ENCODE data around the gene NUMB.

NUMB gene

DNA sequence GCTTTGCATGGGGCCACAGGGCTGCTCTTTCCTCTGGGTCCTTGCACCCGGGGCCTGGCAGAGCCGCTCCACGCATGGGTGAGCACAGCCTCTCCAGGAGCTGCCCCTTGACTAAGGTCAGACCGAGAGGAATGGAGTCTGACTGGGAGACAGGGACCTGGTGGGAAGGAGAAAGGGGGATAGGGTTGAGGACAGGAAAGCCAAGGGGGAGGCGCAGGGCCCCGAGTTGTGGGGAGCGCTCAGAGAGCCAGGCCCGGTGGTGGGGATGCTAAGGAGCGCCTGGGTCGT, 205.1 kb downstream of the NUMB start:
- Histone ChIP-seq H3K36me3 (ENCODE audit: insufficient read depth, low read length) (no peaks in the 10 kb centered on the region), H2AFZ (ENCODE audit: low read length, unreplicated experiment) (no peak overlapping the region), H3K27me3 (ENCODE audit: insufficient read depth, low read length) (no peaks in the 10 kb centered on the region), H3K4me1 (ENCODE audit: control insufficient read depth, insufficient read depth, low read length, unreplicated experiment) (peaks cover 9% of the 10 kb centered on the region), H3K4me3 (ENCODE audit: low read depth, low read length) (no peak overlapping the region), H3K27ac (ENCODE audit: low read depth, low read length) (no peak overlapping the region), H3K79me2 (ENCODE audit: control insufficient read depth, insufficient read depth, low read length, unreplicated experiment) (no peaks in the 10 kb centered on the region)

DNA sequence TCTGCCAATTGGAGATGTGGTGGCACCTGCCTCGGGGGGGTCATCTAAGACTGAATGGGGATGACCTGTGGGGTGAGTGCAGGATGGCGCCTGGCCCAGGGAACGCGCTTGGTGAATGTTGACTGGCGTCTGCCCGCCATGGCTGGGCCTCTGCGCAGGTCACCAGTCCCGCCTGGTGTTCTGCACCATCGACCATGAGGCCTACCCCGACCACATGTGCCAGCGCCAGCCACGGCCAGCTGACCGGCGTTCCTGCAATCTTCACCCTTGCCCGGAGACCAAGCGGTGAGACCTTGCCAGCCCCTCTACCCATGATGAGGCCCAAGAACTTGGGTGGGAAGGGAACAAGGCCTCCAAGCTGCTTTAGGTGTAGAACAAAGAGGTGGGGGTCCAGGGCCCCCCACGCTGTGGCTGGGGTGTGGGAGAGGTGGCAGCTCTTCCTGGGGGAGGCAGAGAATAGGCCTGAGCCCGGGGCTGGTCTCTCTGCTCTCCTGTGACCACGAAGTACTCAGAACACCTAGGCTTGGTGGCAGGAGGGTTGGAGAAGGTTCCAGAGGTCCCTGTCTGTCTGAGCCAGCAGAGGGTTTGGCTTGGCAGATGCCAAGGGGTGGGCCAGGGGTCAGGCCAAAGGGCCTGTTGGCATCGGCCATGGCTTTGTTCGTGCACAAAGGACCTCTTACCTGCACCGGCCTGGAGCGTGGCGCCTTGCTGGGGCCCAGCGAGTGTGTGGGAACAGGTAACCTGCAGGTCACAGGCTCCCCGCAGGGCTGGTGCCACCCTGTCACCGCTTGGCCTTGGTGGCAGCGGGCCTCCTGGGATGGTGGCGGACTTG, 205.6 kb downstream of the NUMB start:
- Histone ChIP-seq H3K27ac (ENCODE audit: low read depth, low read length) (no peak overlapping the region), H3K27me3 (ENCODE audit: insufficient read depth, low read length) (no peaks in the 10 kb centered on the region), H3K4me1 (ENCODE audit: control insufficient read depth, insufficient read depth, low read length, unreplicated experiment) (peaks cover 10% of the 10 kb centered on the region), H3K79me2 (ENCODE audit: control insufficient read depth, insufficient read depth, low read length, unreplicated experiment) (no peaks in the 10 kb centered on the region), H2AFZ (ENCODE audit: low read length, unreplicated experiment) (no peak overlapping the region), H3K36me3 (ENCODE audit: insufficient read depth, low read length) (no peaks in the 10 kb centered on the region), H3K4me3 (ENCODE audit: low read depth, low read length) (no peak overlapping the region)

DNA sequence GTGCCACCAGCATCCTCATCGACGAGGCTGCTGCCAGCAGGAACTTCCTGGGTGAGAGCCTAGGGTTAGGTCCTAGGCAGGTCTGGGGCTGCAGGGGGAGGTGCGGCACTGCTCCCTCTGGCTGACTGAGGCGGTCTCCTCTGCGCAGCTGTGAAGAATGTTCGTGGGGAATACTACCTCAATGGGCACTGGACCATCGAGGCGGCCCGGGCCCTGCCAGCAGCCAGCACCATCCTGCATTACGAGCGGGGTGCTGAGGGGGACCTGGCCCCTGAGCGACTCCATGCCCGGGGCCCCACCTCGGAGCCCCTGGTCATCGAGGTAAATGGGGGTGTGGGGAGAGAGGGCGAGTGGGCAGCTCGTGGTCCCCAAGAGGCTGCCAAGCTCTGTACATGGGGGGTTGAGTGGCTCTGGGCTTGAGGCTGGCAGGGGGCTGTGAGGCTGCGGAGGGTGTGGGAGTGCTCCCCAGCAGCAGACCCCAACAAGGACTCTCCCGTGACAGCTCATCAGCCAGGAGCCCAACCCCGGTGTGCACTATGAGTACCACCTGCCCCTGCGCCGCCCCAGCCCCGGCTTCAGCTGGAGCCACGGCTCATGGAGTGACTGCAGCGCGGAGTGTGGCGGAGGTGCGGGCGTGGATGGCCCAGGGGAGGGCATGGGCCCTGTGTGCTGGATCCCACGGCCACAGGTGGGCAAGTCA, 206.7 kb downstream of the NUMB start:
- peaks cover 10% of the 10 kb centered on the region for H3K4me1 ChIP-seq (ENCODE audit: control insufficient read depth, insufficient read depth, low read length, unreplicated experiment)
- no peaks in the 10 kb centered on the region for H3K27me3 ChIP-seq (ENCODE audit: insufficient read depth, low read length)
- H3K79me2 ChIP-seq (ENCODE audit: control insufficient read depth, insufficient read depth, low read length, unreplicated experiment), result no peaks in the 10 kb centered on the region
- no peak overlapping the region for H3K4me3 ChIP-seq (ENCODE audit: low read depth, low read length)
- no peak overlapping the region for H2AFZ ChIP-seq (ENCODE audit: low read length, unreplicated experiment)
- no peak overlapping the region for H3K27ac ChIP-seq (ENCODE audit: low read depth, low read length)
- no peaks in the 10 kb centered on the region for H3K36me3 ChIP-seq (ENCODE audit: insufficient read depth, low read length)

DNA sequence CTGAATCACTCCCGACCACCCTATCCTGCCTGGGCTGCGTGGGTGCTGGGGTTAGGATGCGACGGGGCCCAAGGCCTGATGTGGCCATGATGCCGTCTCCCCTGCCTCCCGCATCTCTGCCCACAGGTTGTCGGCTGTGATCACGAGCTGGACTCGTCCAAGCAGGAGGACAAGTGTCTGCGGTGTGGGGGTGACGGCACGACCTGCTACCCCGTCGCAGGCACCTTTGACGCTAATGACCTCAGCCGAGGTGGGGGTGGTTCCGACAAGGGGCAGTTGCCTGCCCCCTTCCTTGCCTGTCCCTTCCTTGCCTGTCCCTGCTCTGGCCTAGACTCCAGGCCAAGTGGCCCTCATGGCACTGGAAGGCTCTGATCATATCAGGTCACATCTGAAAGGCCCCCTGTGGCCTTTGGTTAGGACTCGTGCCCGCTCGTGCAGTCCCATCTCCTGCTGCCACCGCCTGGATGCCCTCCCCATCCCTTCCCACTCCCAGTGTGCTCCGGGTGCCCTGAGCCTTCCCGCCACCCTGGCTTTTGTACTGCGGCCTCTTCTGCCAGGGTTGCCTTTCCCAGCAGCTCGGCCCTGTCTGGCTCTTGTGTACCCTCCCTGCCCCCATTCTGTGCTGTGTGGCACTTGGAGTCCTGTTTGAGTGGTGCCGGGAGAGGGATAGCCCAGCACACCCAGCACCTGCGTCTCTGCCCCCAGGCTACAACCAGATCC, 207.4 kb downstream of the NUMB start:
- Histone ChIP-seq H3K4me1 (ENCODE audit: control insufficient read depth, insufficient read depth, low read length, unreplicated experiment) (peaks cover 10% of the 10 kb centered on the region), H3K79me2 (ENCODE audit: control insufficient read depth, insufficient read depth, low read length, unreplicated experiment) (no peaks in the 10 kb centered on the region), H3K36me3 (ENCODE audit: insufficient read depth, low read length) (no peaks in the 10 kb centered on the region), H3K27me3 (ENCODE audit: insufficient read depth, low read length) (no peaks in the 10 kb centered on the region), H3K27ac (ENCODE audit: low read depth, low read length) (no peak overlapping the region), H2AFZ (ENCODE audit: low read length, unreplicated experiment) (no peak overlapping the region), H3K4me3 (ENCODE audit: low read depth, low read length) (no peak overlapping the region)

DNA sequence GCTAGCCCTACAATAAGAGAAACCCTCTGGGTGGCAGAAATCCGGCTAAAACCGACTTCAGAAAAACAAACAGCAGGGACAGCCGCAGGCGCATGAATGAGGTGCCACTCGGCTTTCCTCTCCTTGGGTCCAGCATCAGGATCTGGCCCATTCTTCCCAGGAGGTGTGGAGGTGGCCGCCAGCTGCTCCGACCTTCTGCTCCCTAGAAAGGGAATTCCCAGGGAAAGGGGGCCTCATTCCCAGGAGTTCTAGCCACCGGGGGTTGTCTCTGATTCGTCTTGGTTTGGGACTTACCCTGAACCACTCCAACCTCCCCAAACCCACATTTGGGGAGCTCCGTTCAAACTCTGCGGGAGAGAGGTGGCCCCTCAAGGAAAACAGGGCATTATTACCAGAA, 208.0 kb downstream of the NUMB start:
- Histone ChIP-seq H3K27ac (ENCODE audit: low read depth, low read length) (no peak overlapping the region), H3K79me2 (ENCODE audit: control insufficient read depth, insufficient read depth, low read length, unreplicated experiment) (no peaks in the 10 kb centered on the region), H2AFZ (ENCODE audit: low read length, unreplicated experiment) (no peak overlapping the region), H3K27me3 (ENCODE audit: insufficient read depth, low read length) (no peaks in the 10 kb centered on the region), H3K4me3 (ENCODE audit: low read depth, low read length) (no peak overlapping the region), H3K36me3 (ENCODE audit: insufficient read depth, low read length) (no peaks in the 10 kb centered on the region), H3K4me1 (ENCODE audit: control insufficient read depth, insufficient read depth, low read length, unreplicated experiment) (peaks cover 10% of the 10 kb centered on the region)

DNA sequence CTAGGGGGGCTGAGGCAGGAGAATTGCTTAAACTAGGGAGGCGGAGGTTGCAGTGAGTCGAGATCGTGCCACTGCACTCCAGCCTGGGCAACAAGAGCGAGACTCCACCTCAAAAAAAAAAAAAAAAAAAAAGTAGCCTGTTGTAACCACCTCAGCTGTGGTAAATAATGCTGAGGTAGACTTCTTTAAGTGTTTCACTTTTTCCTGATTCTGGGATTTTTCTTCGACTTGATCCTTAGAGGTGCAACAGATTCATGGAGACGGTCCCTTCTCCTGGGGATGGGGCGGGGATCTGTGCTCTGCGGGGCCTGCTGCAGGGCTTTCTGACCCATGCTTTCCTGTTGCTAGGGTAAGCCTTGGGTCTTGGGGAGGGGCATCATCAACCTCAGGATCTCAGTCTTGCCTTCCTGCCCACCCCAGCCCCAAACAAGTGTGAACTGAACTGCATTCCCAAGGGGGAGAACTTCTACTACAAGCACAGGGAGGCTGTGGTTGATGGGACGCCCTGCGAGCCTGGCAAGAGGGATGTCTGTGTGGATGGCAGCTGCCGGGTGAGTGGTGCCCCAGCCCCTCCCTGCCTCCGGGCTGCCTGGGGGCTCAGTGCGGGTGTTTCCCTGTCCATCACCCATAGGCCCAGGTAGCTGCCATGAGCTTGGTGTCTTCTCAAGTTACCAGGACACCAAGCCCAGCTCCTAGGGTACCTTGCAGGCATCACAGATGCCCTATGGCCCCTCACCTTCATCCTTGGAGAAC, 208.6 kb downstream of the NUMB start:
- H3K36me3 ChIP-seq (ENCODE audit: insufficient read depth, low read length), result no peaks in the 10 kb centered on the region
- no peak overlapping the region for H2AFZ ChIP-seq (ENCODE audit: low read length, unreplicated experiment)
- no peaks in the 10 kb centered on the region for H3K27me3 ChIP-seq (ENCODE audit: insufficient read depth, low read length)
- no peak overlapping the region for H3K27ac ChIP-seq (ENCODE audit: low read depth, low read length)
- no peaks in the 10 kb centered on the region for H3K79me2 ChIP-seq (ENCODE audit: control insufficient read depth, insufficient read depth, low read length, unreplicated experiment)
- peaks cover 10% of the 10 kb centered on the region for H3K4me1 ChIP-seq (ENCODE audit: control insufficient read depth, insufficient read depth, low read length, unreplicated experiment)
- no peak overlapping the region for H3K4me3 ChIP-seq (ENCODE audit: low read depth, low read length)

DNA sequence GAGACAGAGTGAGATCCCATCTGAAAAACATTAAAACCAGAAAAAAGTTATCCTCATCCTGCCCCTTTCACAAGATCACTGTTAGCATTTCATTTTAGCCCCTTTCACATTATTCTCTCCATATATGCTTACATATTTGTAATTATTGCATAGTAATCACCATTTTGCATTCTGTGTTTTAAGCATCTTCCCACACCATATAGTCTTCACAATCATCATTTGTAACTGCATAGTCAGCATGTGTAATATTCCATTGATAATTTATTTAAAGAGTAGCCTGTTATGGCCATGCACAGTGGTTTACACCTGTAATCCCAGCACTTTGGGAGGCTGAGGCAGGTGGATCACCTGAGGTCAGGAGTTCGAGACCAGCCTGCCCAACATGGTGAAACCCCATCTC, 209.2 kb downstream of the NUMB start:
- no peak overlapping the region for H3K27ac ChIP-seq (ENCODE audit: low read depth, low read length)
- H3K27me3 ChIP-seq (ENCODE audit: insufficient read depth, low read length), result no peaks in the 10 kb centered on the region
- H2AFZ ChIP-seq (ENCODE audit: low read length, unreplicated experiment), result no peak overlapping the region
- H3K4me3 ChIP-seq (ENCODE audit: low read depth, low read length), result no peak overlapping the region
- H3K36me3 ChIP-seq (ENCODE audit: insufficient read depth, low read length), result no peaks in the 10 kb centered on the region
- no peaks in the 10 kb centered on the region for H3K79me2 ChIP-seq (ENCODE audit: control insufficient read depth, insufficient read depth, low read length, unreplicated experiment)
- peaks cover 10% of the 10 kb centered on the region for H3K4me1 ChIP-seq (ENCODE audit: control insufficient read depth, insufficient read depth, low read length, unreplicated experiment)

DNA sequence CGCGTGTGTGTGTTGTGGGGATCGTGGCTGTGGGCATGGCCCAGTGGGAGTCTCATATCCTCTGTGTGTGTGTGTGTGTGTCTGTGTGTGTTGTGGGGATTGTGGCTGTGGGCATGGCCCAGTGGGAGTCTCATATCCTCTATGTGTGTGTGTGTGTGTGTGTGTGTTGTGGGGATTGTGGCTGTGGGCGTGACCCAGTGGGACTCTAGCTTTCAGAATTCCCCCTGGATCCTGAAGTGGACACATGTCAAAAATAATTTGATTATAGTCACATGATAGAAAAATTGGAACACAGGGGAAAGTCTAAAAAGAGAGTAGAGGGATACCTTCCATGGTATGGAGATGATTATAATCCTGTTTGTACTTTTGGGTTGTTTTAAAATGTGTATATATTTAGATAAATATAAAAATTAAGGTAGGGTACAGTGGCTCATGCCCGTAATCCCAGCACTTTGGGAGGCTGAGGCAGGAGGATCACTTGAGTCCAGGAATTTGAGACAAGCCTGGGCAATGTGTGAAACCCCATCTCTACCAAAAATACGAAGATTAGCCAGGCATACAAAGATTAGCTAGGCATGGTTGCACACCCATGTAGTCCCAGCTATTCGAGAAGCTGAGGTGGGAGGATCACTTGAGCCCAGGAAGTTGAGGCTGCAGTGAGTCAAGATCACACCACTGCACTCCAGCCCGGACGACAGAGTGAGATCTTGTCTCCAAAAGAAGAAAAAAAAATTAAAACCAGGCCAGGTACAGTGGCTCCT, 210.1 kb downstream of the NUMB start:
- Histone ChIP-seq H3K27ac (ENCODE audit: low read depth, low read length) (no peak overlapping the region), H3K4me1 (ENCODE audit: control insufficient read depth, insufficient read depth, low read length, unreplicated experiment) (peaks cover 10% of the 10 kb centered on the region), H3K79me2 (ENCODE audit: control insufficient read depth, insufficient read depth, low read length, unreplicated experiment) (no peaks in the 10 kb centered on the region), H3K36me3 (ENCODE audit: insufficient read depth, low read length) (no peaks in the 10 kb centered on the region), H2AFZ (ENCODE audit: low read length, unreplicated experiment) (no peak overlapping the region), H3K27me3 (ENCODE audit: insufficient read depth, low read length) (no peaks in the 10 kb centered on the region), H3K4me3 (ENCODE audit: low read depth, low read length) (no peak overlapping the region)

DNA sequence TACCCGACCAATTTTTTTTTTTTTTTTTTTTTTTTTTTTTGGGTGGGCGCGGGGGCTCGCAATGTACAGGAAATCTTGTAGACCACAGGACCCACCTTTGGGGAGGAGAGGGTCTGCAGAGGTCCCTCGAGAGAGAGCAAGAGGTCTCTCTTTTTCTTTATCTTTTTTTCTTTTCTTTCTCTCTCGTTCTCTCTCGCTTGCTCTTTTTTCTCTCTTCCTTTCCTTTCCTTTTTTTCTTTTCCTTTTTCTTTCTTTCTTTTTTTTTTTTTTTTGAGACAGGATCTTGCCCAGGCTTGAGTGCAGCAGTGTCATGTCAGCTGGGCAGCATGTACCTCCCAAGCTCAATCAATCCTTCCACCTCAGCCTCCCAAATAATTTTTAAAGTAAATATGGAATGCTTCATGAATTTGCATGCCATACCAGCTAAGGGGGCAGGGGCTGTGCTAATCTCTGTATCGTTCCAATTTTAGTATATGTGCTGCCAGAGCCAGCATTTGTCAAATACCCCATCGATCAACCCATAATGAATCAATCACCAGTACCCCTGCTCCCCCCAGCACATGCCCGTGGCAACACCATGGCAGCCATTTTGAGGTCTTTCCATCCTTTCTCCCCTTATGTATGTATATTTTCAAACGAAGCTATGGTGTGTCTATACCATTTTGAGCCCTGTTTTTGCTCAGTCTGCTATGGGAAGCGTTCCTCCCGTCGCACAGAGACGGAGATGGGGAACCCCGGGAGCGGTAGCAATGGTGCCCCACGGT, 211.8 kb downstream of the NUMB start:
- Histone ChIP-seq H3K27me3 (ENCODE audit: insufficient read depth, low read length) (no peaks in the 10 kb centered on the region), H3K4me1 (ENCODE audit: control insufficient read depth, insufficient read depth, low read length, unreplicated experiment) (peaks cover 10% of the 10 kb centered on the region), H3K27ac (ENCODE audit: low read depth, low read length) (no peak overlapping the region), H3K79me2 (ENCODE audit: control insufficient read depth, insufficient read depth, low read length, unreplicated experiment) (no peaks in the 10 kb centered on the region), H2AFZ (ENCODE audit: low read length, unreplicated experiment) (no peak overlapping the region), H3K4me3 (ENCODE audit: low read depth, low read length) (no peak overlapping the region), H3K36me3 (ENCODE audit: insufficient read depth, low read length) (no peaks in the 10 kb centered on the region)
